HG03175 (cell line): ENCODE data around the gene TMEM219.

Experiments used
- ATAC-seq: cut with Tn5 transposase; IDR thresholded peaks from one replicate; pipeline ENCODE4 v1.9.1; 2021; ENCODE audit warnings: mild to moderate bottlenecking, moderate library complexity; ENCODE audit not compliant: unreplicated experiment

The TMEM219 gene

DNA sequence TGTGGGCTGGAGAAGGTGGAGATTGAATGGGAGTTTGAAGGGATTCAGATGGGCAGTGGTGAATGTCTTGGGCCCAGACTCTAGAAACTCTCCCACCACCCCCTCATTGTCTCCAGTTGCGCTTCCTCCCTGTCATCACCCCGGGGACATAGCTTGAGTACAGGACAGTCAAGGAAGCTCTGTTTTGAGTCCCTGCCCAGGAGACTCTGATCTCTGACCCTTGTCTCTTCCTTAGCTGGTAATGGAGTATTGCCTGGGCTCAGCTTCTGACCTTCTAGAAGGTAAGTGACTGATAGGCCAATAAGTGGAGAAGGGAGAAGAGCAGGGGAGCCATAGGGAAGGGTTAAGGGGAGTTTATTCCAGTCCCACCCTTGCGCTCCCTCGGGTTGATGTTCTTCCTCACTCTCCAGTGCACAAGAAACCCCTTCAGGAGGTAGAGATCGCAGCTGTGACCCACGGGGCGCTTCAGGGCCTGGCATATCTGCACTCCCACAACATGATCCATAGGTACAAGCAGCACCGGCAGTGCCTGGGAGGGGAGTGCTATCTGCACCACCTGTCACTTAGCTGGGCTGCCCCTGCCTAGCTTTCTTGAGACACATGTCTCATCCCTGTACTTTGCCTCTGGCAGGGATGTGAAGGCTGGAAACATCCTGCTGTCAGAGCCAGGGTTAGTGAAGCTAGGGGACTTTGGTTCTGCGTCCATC is 16.8 kb downstream of the TMEM219 start:
- ATAC-seq = no peak

DNA sequence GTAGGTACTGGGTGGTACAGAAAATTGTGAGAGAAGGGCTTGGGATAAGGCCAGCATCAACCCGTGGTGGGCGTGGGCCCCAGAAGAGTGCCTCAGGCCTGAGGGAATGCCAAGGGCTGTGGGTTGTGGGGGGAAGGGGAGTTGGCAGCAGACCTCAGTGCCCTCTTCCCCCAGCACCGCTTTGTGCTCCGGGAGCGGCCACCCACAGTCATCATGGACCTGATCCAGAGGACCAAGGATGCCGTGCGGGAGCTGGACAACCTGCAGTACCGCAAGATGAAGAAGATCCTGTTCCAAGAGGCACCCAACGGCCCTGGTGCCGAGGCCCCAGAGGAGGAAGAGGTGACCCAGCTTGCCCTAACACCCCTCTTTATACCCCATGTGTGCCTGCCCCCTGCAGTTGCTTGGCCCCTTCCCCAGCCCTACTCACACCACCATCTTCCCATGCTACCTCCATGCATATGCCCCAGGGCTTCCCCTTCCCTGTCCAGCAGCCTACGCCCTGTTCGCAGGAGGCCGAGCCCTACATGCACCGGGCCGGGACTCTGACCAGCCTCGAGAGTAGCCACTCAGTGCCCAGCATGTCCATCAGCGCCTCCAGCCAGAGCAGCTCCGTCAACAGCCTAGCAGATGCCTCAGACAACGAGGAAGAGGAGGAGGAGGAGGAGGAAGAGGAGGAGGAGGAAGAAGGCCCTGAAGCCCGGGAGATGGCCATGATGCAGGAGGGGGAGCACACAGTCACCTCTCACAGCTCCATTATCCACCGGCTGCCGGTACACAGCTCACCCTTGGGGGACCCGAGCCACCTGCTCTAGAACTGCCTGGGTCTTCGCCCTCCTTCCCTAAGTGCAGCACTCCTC is 20.9 kb downstream of the TMEM219 start:
- ATAC-seq = no peak

DNA sequence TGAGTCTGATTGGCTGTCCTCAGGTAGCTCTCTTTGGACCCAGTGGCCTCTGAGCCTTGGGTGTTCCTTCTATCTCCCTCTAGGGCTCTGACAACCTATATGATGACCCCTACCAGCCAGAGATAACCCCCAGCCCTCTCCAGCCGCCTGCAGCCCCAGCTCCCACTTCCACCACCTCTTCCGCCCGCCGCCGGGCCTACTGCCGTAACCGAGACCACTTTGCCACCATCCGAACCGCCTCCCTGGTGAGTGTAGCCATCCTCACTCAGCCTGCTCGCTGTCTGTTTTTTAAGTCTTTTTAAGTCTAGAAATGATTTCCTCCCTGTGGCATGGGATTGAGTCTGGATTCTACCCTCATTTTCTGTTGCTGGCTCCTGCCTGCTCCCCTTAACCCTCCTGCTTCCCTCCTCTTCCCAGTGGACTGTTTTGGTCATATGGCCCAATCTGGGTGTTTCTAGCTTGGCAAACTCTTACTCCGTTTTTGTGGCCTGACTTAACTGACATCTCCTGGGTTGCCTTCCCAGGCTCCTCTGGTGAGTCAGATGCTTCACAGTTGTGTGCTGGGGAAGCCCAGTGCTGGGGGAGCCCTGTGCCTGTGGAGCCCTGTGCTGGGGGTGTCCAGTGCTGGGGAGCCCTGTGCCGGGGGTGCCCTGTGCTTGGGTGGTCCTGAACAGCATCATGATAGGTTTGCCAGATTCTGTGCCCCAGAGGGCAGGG is 21.7 kb downstream of the TMEM219 start:
- ATAC-seq = no peak

DNA sequence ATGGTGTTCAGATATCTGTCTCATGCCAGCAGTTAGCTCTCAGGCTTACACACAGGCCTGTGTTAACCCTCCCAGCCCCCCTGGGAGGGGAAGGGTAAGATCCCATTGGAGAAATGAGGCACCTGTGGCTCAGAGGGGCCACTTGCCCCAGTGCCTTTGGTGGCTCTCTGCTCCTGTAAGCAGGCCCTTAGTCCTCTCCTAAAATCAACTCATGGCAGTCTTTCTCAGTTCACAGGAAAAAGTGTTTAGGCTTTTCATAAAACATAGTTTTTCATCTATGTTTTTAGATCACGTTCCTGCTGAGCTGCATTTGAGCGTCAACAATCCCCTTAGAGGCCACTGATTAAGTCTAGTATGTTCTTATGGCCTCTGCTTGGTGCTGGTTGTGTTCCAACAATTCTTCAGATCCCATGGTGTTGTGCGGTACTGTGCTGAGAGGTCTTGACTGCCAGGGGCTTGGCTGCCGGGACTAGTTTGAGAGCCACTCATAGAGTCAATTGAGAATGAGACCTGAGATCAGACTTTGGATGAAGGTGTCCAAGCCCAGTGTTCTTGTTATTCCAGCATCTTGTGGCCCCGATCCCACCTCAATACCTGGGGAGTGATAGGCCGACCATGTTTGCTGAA is 22.4 kb downstream of the TMEM219 start:
- ATAC-seq = no peak

DNA sequence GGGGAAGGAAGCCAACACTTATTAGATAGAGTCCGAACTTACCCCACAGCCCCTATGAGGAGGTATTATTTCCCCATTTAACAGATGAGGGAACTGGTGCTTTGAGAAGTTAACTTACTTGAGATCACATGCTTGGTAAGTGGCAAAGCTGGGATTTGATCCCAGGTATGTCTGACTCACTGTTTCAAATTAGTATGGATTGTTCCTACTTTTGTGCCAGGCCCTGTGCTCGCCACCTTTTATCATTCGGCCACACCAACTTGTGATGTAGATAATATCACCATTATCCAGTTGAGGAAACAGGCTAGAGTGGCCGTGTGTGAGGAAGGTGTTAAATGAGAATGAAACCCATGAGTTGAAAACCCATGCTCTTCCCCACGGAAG is 22.9 kb downstream of the TMEM219 start:
- ATAC-seq = no peak

DNA sequence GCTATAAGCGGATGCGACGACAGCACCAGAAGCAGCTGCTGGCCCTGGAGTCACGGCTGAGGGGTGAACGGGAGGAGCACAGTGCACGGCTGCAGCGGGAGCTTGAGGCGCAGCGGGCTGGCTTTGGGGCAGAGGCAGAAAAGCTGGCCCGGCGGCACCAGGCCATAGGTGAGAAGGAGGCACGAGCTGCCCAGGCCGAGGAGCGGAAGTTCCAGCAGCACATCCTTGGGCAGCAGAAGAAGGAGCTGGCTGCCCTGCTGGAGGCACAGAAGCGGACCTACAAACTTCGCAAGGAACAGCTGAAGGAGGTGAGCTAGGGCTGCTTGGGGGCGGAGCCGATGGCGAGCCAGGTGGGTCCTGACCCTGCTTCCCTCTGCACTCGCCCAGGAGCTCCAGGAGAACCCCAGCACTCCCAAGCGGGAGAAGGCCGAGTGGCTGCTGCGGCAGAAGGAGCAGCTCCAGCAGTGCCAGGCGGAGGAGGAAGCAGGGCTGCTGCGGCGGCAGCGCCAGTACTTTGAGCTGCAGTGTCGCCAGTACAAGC is 23.5 kb downstream of the TMEM219 start:
- no peak for ATAC-seq

DNA sequence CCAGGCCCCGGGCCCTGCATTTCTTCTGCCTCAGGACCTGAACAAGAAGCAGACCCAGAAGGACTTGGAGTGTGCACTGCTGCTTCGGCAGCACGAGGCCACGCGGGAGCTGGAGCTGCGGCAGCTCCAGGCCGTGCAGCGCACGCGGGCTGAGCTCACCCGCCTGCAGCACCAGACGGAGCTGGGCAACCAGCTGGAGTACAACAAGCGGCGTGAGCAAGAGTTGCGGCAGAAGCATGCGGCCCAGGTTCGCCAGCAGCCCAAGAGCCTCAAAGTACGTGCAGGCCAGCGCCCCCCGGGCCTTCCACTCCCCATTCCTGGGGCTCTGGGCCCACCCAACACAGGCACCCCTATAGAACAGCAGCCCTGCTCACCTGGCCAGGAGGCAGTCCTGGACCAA is 24.4 kb downstream of the TMEM219 start:
- ATAC-seq = no peak

DNA sequence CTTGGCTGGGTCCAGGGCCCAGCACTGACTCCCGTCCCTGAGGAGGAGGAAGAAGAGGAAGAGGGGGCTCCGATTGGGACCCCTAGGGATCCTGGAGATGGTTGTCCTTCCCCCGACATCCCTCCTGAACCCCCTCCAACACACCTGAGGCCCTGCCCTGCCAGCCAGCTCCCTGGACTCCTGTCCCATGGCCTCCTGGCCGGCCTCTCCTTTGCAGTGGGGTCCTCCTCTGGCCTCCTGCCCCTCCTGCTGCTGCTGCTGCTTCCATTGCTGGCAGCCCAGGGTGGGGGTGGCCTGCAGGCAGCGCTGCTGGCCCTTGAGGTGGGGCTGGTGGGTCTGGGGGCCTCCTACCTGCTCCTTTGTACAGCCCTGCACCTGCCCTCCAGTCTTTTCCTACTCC is 25.1 kb downstream of the TMEM219 start:
- no peak for ATAC-seq

DNA sequence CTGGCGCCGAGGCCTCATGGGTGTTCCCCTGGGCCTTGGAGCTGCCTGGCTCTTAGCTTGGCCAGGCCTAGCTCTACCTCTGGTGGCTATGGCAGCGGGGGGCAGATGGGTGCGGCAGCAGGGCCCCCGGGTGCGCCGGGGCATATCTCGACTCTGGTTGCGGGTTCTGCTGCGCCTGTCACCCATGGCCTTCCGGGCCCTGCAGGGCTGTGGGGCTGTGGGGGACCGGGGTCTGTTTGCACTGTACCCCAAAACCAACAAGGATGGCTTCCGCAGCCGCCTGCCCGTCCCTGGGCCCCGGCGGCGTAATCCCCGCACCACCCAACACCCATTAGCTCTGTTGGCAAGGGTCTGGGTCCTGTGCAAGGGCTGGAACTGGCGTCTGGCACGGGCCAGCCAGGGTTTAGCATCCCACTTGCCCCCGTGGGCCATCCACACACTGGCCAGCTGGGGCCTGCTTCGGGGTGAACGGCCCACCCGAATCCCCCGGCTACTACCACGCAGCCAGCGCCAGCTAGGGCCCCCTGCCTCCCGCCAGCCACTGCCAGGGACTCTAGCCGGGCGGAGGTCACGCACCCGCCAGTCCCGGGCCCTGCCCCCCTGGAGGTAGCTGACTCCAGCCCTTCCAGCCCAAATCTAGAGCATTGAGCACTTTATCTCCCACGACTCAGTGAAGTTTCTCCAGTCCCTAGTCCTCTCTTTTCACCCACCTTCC is 25.6 kb downstream of the TMEM219 start:
- no peak for ATAC-seq

DNA sequence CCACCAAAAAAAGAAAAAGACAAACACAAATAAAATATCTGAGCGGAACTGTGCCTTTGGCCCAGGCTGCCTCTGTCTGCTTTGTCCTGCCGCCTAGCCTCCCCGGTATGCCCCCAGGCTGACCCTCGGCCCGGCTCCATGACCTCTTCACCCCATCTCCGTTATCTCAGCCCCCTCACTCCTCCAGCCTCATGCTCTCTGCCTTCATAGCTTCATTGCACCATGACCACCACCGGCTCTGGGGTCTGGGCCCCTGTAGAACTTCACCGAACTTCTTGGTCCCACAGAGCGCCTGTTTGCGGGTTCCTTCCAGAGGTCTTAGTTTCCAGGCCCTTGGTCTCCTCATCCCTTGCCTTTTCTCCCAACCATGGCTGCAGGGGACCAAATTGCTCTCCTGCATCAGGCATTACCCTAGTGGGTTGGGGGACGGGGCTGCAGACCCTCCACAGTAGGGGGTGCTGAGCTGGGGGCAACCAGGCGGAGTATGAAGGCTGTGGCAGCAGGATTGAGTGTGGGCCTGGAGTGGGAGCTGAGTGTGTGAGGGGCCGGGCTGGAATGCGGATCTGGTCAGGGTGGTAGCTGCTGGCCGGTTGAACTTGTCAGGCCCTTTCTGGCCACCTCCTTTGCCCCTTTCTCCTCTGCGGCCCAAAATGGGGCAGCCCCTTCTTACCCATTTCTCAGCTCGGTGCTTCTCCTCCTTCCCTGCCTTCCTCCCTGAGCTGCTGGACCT is 26.6 kb downstream of the TMEM219 start:
- ATAC-seq = no peak

DNA sequence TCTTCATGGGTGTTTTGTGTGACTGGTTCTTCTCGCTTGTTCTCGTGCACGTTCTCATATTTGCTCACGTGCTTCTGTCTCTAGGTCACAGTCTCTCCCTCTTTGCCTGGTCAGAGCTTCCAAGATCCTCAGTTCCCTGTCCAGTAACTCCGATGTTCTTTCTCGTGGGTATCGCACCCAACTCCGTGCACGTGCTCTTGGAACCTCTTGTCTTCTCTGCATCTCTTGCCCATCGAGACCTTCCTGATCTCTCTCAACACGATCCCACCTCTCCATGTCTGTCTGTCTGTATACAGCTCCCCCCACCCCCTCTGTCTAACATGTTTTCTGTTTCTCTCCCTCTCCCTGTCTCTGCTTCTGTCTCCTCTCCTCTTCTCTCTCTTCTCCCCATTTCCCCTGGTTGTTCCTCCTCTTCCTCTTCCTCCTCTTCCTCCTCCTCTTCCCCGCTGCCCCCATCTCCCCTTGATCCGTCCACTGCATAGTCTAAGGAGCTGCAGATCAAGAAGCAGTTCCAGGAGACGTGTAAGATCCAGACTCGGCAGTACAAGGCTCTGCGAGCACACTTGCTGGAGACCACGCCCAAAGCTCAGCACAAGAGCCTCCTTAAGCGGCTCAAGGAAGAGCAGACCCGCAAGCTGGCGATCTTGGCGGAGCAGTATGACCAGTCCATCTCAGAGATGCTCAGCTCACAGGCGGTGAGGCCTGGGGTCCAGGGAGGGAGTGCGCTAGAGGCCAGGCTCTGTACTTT is 27.4 kb downstream of the TMEM219 start:
- ATAC-seq = no peak

DNA sequence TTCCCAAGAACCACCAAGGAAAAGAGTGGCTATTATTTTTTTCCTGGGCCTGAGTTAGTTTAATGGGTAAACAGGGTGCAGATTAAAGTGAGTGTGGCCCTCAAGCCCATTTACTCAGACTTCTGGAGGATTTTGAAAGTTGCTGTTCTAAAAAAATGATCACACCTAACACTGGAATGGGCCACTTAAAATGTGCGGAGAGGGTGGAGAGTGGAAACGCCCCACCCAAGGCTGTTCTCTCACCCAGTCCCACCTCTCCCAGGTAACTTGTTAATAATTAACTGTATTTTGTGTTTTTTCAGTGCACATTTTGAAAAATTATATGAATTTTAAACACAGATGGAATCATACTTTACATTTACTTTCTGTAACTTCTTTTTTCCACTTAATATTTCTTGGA is 28.2 kb downstream of the TMEM219 start:
- no peak for ATAC-seq

DNA sequence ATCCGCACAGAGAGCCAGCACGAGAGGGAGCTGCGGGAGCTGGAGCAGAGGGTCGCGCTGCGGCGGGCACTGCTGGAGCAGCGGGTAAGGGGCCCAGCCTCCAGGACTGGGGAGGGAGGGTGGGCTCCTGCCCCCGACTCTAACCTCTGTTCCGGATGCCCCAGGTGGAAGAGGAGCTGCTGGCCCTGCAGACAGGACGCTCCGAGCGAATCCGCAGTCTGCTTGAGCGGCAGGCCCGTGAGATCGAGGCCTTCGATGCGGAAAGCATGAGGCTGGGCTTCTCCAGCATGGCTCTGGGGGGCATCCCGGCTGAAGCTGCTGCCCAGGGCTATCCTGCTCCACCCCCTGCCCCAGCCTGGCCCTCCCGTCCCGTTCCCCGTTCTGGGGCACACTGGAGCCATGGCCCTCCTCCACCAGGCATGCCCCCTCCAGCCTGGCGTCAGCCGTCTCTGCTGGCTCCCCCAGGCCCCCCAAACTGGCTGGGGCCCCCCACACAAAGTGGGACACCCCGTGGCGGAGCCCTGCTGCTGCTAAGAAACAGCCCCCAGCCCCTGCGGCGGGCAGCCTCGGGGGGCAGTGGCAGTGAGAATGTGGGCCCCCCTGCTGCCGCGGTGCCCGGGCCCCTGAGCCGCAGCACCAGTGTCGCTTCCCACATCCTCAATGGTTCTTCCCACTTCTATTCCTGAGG is 29.1 kb downstream of the TMEM219 start:
- ATAC-seq = no peak

DNA sequence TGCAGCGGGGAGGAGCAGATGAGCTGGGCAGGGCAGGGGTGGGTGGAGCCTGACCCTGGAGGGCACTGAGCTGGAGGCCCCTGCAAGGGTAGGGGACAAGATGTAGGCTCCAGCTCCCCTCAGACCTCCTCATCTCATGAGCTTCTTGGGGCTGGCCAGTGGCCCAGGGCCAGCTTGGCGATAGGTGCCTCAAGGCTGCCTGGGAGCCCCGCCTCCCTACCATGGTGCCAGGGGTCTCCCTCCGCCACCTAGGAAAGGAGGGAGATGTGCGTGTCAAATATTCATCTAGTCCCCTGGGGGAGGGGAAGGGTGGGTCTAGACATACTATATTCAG is 29.7 kb downstream of the TMEM219 start:
- ATAC-seq = no peak

DNA sequence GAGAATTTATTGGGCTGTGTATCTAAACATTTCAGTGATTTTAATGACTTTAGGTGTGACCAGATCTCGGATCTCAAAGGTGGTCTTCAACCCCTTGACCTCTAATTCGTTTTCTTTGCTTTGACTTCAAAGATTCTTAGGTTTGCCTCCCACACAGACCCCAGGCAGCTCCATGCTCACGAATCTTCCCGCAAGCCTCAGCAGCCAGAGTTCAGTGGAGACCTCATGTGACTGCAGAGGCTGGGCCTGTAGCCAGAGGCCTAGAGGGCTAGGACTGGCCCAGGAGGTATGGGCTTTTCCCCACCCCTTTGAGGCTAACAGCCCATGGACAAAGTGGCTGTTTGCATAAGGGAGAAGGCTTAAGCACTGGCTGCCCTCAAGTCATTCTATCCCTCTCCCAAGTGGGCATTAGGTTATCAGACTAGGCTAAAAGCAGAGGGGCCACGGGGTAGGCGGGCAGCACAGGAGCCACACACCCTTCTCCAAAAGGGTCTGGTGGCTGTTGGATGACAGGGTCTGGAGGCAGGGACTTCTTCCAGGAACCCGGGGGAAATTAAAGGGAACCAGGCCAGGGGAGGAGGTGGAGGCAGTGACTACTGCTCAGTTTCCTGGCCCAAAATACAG is 30.6 kb downstream of the TMEM219 start:
- no peak for ATAC-seq

DNA sequence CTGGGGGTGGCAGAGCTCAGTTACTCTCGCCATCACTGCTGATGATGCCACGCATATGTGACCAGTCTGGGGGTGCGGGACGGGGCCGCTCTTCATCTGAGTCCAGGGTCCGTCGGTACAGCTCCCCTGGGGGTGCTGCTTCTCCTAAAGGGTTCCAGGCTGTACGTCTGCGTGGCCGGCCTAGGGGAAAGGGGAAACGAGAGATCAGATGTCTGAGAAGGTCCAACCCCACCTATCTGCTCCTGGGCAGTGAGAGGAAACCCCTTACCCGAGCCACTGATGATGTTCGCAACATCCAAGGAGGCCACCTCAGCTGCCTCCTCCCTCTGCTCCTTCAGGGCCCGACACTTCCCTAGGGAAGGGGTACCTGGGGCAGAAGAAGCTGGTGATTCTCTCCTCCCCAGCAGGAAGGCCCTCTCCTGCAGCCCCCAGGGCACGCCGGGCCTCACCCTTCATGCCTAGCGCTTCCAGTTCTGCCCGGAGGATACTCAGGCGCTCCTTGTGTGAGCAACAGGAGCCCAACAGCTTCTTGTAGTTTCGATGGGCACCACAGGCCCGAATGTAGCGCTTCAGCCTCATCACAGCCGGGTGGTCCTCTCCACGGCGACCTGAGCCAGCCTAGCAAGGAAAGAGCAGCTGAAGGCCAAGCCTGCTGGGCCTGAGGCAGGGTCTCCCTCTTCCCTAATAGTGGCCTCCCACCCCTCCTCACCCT is 31.5 kb downstream of the TMEM219 start:
- ATAC-seq = no peak

DNA sequence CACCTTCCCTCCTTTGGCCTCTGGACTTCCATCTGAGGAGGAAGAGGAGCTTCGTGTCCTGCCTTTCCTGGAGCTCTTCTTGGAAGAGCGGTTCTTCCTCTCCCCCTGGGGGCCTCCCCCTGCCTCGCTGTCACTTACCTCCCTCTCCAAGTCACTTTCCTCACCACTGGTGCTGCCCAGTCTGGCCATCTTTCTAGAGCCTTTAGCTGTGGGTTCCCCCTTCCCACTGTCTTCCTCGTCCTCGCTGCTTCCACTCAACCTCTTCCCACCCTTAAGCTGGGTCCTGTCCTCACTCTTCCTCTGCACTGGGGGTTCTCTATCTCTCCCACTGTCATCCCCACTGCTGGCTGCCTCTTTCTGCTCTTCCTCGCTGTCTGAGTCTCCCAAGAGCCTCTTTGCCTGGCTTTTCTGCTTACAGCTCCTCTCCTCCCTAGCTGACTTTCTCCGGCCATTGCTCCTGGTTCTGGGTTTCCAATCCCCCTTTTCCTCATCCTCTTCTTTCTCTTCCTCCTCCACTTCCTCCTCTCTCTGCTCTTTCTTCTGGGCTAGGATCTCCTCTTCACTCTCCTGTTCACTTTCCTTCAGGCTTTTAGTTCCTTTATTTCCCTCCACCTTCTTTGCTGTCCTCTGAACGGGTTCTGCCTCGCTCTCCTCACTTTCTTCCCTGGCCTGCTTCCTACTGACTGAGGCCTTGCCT is 32.2 kb downstream of the TMEM219 start:
- ATAC-seq = no peak
